H9 (cell line): ENCODE results near the gene NFKBIZ. TPM values are rescaled to one million over a fixed set of nuclear protein-coding genes. Genes with fewer than 3 reads are reported as not detected.
"Not testable (repeated sequence)": the region's sequence is repeated elsewhere in the genome, so short reads cannot be mapped to it uniquely, and the experiment has no call there.

ENCODE experiments used
- DNase-seq: peaks from one replicate; pipeline ENCODE4 v3.0.0-alpha.2; 2017
- H2AFZ ChIP-seq: one replicate; pipeline ENCODE4 v1.6.1; 2013; ENCODE audit warnings: mild to moderate bottlenecking, low read length, control low read depth, moderate library complexity
- H2AK5ac ChIP-seq: 2 replicates; pipeline ENCODE4 v1.6.1; 2013; ENCODE audit warnings: low read length, control low read depth, mixed read lengths; ENCODE audit not compliant: insufficient read length
- H2BK120ac ChIP-seq: one replicate; pipeline ENCODE4 v1.6.1; 2013; ENCODE audit warnings: low read depth, mild to moderate bottlenecking, low read length, control low read depth, inconsistent platforms; ENCODE audit not compliant: poor library complexity, severe bottlenecking
- H2BK12ac ChIP-seq: 2 replicates; pipeline ENCODE4 v1.6.1; 2013; ENCODE audit warnings: low read length, control low read depth, mixed read lengths, low read depth; ENCODE audit not compliant: insufficient read length
- H2BK15ac ChIP-seq: 2 replicates; pipeline ENCODE4 v1.6.1; 2013; ENCODE audit warnings: low read depth, low read length, control low read depth
- H2BK20ac ChIP-seq: one replicate; pipeline ENCODE4 v1.6.1; 2013; ENCODE audit warnings: low read depth, mild to moderate bottlenecking, low read length, control low read depth, inconsistent platforms; ENCODE audit not compliant: poor library complexity, severe bottlenecking
- H2BK5ac ChIP-seq: 2 replicates; pipeline ENCODE4 v1.6.1; 2013; ENCODE audit warnings: low read length, control low read depth, mixed read lengths; ENCODE audit not compliant: insufficient read length
- H3K14ac ChIP-seq: 2 replicates; pipeline ENCODE4 v1.6.1; 2013; ENCODE audit warnings: low read length, control low read depth; ENCODE audit not compliant: insufficient read depth
- H3K18ac ChIP-seq: 2 replicates; pipeline ENCODE4 v1.6.1; 2013; ENCODE audit warnings: low read depth, mild to moderate bottlenecking, mixed read lengths, low read length, control low read depth; ENCODE audit not compliant: insufficient read length
- H3K23ac ChIP-seq: 2 replicates; pipeline ENCODE4 v1.6.1; 2013; ENCODE audit warnings: low read length, control low read depth, mixed read lengths, low read depth; ENCODE audit not compliant: insufficient read length
- H3K23me2 ChIP-seq: 2 replicates; pipeline ENCODE4 v1.6.1; 2013; ENCODE audit warnings: low read depth, mild to moderate bottlenecking, mixed read lengths, low read length, control low read depth; ENCODE audit not compliant: insufficient read length, poor library complexity, severe bottlenecking
- H3K27ac ChIP-seq: 2 replicates; pipeline ENCODE4 v1.5.1; 2013; ENCODE audit warnings: low read length, control low read depth, mixed read lengths, low read depth; ENCODE audit not compliant: insufficient read length
- H3K27me3 ChIP-seq: 2 replicates; pipeline ENCODE4 v1.6.1; 2013; ENCODE audit warnings: low read length, control low read depth, inconsistent platforms; ENCODE audit not compliant: insufficient read depth
- H3K4ac ChIP-seq: 2 replicates; pipeline ENCODE4 v1.6.1; 2013; ENCODE audit warnings: low read depth, mild to moderate bottlenecking, control low read depth, inconsistent platforms, low read length, moderate library complexity
- H3K4me1 ChIP-seq: 2 replicates; pipeline ENCODE4 v1.6.1; 2013; ENCODE audit warnings: low read length, control low read depth, inconsistent platforms; ENCODE audit not compliant: insufficient read depth
- H3K4me2 ChIP-seq: 2 replicates; pipeline ENCODE4 v1.6.1; 2013; ENCODE audit warnings: low read length, control low read depth, mixed read lengths; ENCODE audit not compliant: insufficient read length, insufficient read depth
- H3K56ac ChIP-seq: 2 replicates; pipeline ENCODE4 v1.6.1; 2013; ENCODE audit warnings: low read depth, mild to moderate bottlenecking, mixed read lengths, low read length, control low read depth; ENCODE audit not compliant: insufficient read length
- H3K79me1 ChIP-seq: 2 replicates; pipeline ENCODE4 v1.6.1; 2013; ENCODE audit warnings: low read depth, mild to moderate bottlenecking, moderate library complexity, low read length, control low read depth, inconsistent platforms; ENCODE audit not compliant: insufficient read depth, poor library complexity, severe bottlenecking
- H3K79me2 ChIP-seq: 2 replicates; pipeline ENCODE4 v1.6.1; 2013; ENCODE audit warnings: low read length, control low read depth, inconsistent platforms; ENCODE audit not compliant: insufficient read depth
- H3K9ac ChIP-seq: 2 replicates; pipeline ENCODE4 v1.6.1; 2013; ENCODE audit warnings: low read length, control low read depth, mixed read lengths; ENCODE audit not compliant: insufficient read length; ENCODE audit errors: extremely low read depth
- H3K9me3 ChIP-seq: one replicate; pipeline ENCODE4 v1.6.1; 2013; ENCODE audit warnings: low read depth, low read length, inconsistent platforms; ENCODE audit not compliant: control insufficient read depth
- H3T11ph ChIP-seq: one replicate; pipeline ENCODE4 v1.6.1; 2013; ENCODE audit warnings: mild to moderate bottlenecking, low read length, control low read depth, inconsistent platforms
- H4K20me1 ChIP-seq: one replicate; pipeline ENCODE4 v1.6.1; 2013; ENCODE audit not compliant: control insufficient read depth, insufficient read length, insufficient read depth
- H4K5ac ChIP-seq: 2 replicates; pipeline ENCODE4 v1.6.1; 2013; ENCODE audit warnings: low read depth, mild to moderate bottlenecking, mixed read lengths, low read length, control low read depth; ENCODE audit not compliant: insufficient read length
- H4K8ac ChIP-seq: replicated peaks from 2 replicates; pipeline ENCODE4 v1.6.1; 2013; ENCODE audit warnings: low read length, control low read depth, mixed read lengths, low read depth; ENCODE audit not compliant: insufficient read length
- H4K91ac ChIP-seq: 2 replicates; pipeline ENCODE4 v1.6.1; 2013; ENCODE audit warnings: low read depth, mild to moderate bottlenecking, moderate library complexity, mixed read lengths, low read length, control low read depth; ENCODE audit not compliant: insufficient read length
- H3K27ac Mint-ChIP-seq, 3 experiments: 2 replicates in 2 of 3; 3 replicates in 1 of 3; pipeline ENCODE4 v1.8.0; 2020 to 2021; ENCODE audit warnings: mixed read lengths in 3 of 3, mild to moderate bottlenecking in 1 of 3, moderate library complexity in 1 of 3
- H3K27me3 Mint-ChIP-seq: 2 replicates; pipeline ENCODE4 v1.8.0; 2021; ENCODE audit warnings: low read depth, mild to moderate bottlenecking, moderate library complexity, mixed read lengths
- H3K36me3 Mint-ChIP-seq, 3 experiments: 2 replicates in 2 of 3; 3 replicates in 1 of 3; pipeline ENCODE4 v1.8.0; 2020 to 2021; ENCODE audit warnings: low read depth in 3 of 3, mixed read lengths in 3 of 3; ENCODE audit not compliant: insufficient read depth in 1 of 3
- H3K4me1 Mint-ChIP-seq, 2 experiments: 2 replicates each; pipeline ENCODE4 v1.8.0; 2020; ENCODE audit warnings: mixed read lengths in 2 of 2
- H3K4me3 Mint-ChIP-seq, 2 experiments: 2 replicates in 1 of 2; 3 replicates in 1 of 2; pipeline ENCODE4 v1.8.0; 2020 to 2021; ENCODE audit warnings: mild to moderate bottlenecking in 2 of 2, mixed read lengths in 2 of 2, moderate library complexity in 1 of 2
- H3K9me3 Mint-ChIP-seq, 2 experiments: 2 replicates in 1 of 2; 3 replicates in 1 of 2; pipeline ENCODE4 v1.8.0; 2020; ENCODE audit warnings: mild to moderate bottlenecking in 2 of 2, mixed read lengths in 2 of 2, moderate library complexity in 1 of 2
- WGBS: extraction: QIAGEN DNeasy Blood & Tissue Kit; methylation state at CpG from one replicate; pipeline ENCODE4 v1.1.7; 2013; ENCODE audit warnings: missing lambda C conversion rate, low lambda C conversion rate, mixed read lengths; ENCODE audit not compliant: insufficient read length; ENCODE audit errors: extremely low coverage; 5-methylcytosine and 5-hydroxymethylcytosine counted together
- total RNA-seq: library from RNA; stranded (reverse); gene quantifications from 2 replicates; pipeline ENCODE4 v1.2.1, GENCODE V29; 2021
- TF ChIP-seq, protein P1 (sequence below): fragments of 200-600 bp; sonication (generic); conservative IDR thresholded peaks from 3 replicates; pipeline ENCODE4 v1.8.0; 2021; ENCODE audit warnings: antibody characterized with exemption, mild to moderate bottlenecking

Gene NFKBIZ
- total RNA-seq, 1 experiment from 2014 or later, result 11.1 TPM

- Mint-ChIP-seq H3K27me3 (no peaks in the 10 kb centered on the region), H3K4me1 (no peaks in the 10 kb centered on the region), H3K36me3 (no peaks in the 10 kb centered on the region), H3K4me3 (no peak overlapping the region), H3K27ac (no peak overlapping the region), H3K9me3 (peaks cover 2 to 6% of the 10 kb centered on the region in 2 experiments)
- Histone ChIP-seq H2BK20ac (no peak overlapping the region), H3K4me1 (no peaks in the 10 kb centered on the region), H2BK12ac (no peak overlapping the region), H3K56ac (no peak overlapping the region), H3K23ac (no peak overlapping the region), H2BK15ac (no peak overlapping the region), H3K27ac (no peak overlapping the region), H3K27me3 (no peaks in the 10 kb centered on the region), H4K5ac (no peak overlapping the region), H4K8ac (no peak overlapping the region), H3K9me3 (no peaks in the 10 kb centered on the region), H3K9ac (no peak overlapping the region), H4K20me1 (no peaks in the 10 kb centered on the region), H3K4ac (no peak overlapping the region), H3K4me2 (no peak overlapping the region), H2BK5ac (no peak overlapping the region), H3T11ph (no peak overlapping the region), H3K18ac (no peak overlapping the region), H4K91ac (no peak overlapping the region), H2AK5ac (no peak overlapping the region), H2BK120ac (no peak overlapping the region), H3K23me2 (no peaks in the 10 kb centered on the region), H3K14ac (no peak overlapping the region), H2AFZ (no peak overlapping the region), H3K79me2 (no peaks in the 10 kb centered on the region), H3K79me1 (no peaks in the 10 kb centered on the region)
- TF ChIP-seq, protein P1, sequence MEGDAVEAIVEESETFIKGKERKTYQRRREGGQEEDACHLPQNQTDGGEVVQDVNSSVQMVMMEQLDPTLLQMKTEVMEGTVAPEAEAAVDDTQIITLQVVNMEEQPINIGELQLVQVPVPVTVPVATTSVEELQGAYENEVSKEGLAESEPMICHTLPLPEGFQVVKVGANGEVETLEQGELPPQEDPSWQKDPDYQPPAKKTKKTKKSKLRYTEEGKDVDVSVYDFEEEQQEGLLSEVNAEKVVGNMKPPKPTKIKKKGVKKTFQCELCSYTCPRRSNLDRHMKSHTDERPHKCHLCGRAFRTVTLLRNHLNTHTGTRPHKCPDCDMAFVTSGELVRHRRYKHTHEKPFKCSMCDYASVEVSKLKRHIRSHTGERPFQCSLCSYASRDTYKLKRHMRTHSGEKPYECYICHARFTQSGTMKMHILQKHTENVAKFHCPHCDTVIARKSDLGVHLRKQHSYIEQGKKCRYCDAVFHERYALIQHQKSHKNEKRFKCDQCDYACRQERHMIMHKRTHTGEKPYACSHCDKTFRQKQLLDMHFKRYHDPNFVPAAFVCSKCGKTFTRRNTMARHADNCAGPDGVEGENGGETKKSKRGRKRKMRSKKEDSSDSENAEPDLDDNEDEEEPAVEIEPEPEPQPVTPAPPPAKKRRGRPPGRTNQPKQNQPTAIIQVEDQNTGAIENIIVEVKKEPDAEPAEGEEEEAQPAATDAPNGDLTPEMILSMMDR, result no peak
- DNase-seq, result no peak
- WGBS, result no CpG with 5 or more reads among the region's 1 CpG
Observed at GRCh38 chr3:101884776-101885175, 35.5 kb downstream of the NFKBIZ start.

DNA sequence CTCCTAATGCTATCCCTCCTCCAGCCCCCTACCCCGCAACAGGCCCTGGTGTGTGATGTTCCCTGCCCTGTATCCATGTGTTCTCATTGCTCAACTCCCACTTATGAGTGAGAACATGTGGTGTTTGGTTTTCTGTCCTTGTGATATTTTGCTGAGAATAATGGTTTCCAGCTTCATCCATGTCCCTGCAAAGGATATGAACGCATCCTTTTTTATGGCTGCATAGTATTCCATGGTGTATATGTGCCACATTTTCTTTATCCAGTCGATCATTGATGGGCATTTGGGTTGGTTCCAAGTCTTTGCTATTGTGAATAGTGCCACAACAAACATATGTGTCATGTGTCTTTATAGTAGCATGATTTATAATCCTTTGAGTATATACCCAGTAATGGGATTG lies 36.3 kb downstream of the NFKBIZ start:
- not testable (repeated sequence) for H3K27me3 ChIP-seq, H3K18ac ChIP-seq, H3K27me3 Mint-ChIP-seq, H2BK15ac ChIP-seq, H4K8ac ChIP-seq, H4K20me1 ChIP-seq, H3K23ac ChIP-seq, H2AK5ac ChIP-seq, H3K4ac ChIP-seq, H2BK5ac ChIP-seq, H3T11ph ChIP-seq, H3K27ac Mint-ChIP-seq, H3K4me3 Mint-ChIP-seq, H3K23me2 ChIP-seq, H3K4me1 Mint-ChIP-seq, H4K5ac ChIP-seq, H2AFZ ChIP-seq, H3K9ac ChIP-seq, H3K9me3 ChIP-seq, H3K9me3 Mint-ChIP-seq, H2BK120ac ChIP-seq, H3K79me2 ChIP-seq, H3K27ac ChIP-seq, H3K36me3 Mint-ChIP-seq, H3K4me2 ChIP-seq, H3K79me1 ChIP-seq, H4K91ac ChIP-seq, H2BK20ac ChIP-seq, H2BK12ac ChIP-seq, H3K14ac ChIP-seq, H3K56ac ChIP-seq, H3K4me1 ChIP-seq, DNase-seq
- no CpG with 5 or more reads among the region's 3 CpGs for WGBS
